Endodermal cell (in vitro differentiated cells): ENCODE results near the gene PNPLA8. TPM values are rescaled to one million over a fixed set of nuclear protein-coding genes. Genes with fewer than 3 reads are reported as not detected.
A peak's percentile ranks its signal among the peaks of the same experiment; 100 is the strongest.

Experiments
- DNase-seq: peaks from one replicate; pipeline ENCODE4 v3.0.0-alpha.2; 2017
- H3K27ac ChIP-seq: 2 replicates; pipeline ENCODE4 v1.5.1; 2013; ENCODE audit warnings: mild to moderate bottlenecking, low read depth, low read length, moderate library complexity
- H3K27me3 ChIP-seq: 2 replicates; pipeline ENCODE4 v1.6.1; 2013; ENCODE audit warnings: mild to moderate bottlenecking, low read length, moderate library complexity; ENCODE audit not compliant: insufficient read depth, control insufficient read depth, poor library complexity, severe bottlenecking
- H3K36me3 ChIP-seq: 2 replicates; pipeline ENCODE4 v1.7.0; 2013; ENCODE audit warnings: mild to moderate bottlenecking, low read length, moderate library complexity; ENCODE audit not compliant: control insufficient read depth, insufficient read depth
- H3K4me1 ChIP-seq: one replicate; pipeline ENCODE4 v1.7.0; 2013; ENCODE audit warnings: low read length; ENCODE audit not compliant: control insufficient read depth, insufficient read depth
- H3K4me3 ChIP-seq: 2 replicates; pipeline ENCODE4 v1.5.1; 2013; ENCODE audit warnings: mild to moderate bottlenecking, low read length, moderate library complexity
- H3K9ac ChIP-seq: 2 replicates; pipeline ENCODE4 v1.6.1; 2013; ENCODE audit warnings: mild to moderate bottlenecking, low read length, moderate library complexity; ENCODE audit not compliant: poor library complexity, severe bottlenecking; ENCODE audit errors: extremely low read depth
- H3K9me3 ChIP-seq: 2 replicates; pipeline ENCODE4 v1.6.1; 2013; ENCODE audit warnings: mild to moderate bottlenecking, low read length, moderate library complexity; ENCODE audit not compliant: control insufficient read depth
- H3K27ac Mint-ChIP-seq: 2 replicates; pipeline ENCODE4 v1.8.0; 2020; ENCODE audit warnings: mixed read lengths
- H3K27me3 Mint-ChIP-seq: 2 replicates; pipeline ENCODE4 v1.8.0; 2021; ENCODE audit warnings: mild to moderate bottlenecking, mixed read lengths; ENCODE audit not compliant: insufficient read depth
- H3K36me3 Mint-ChIP-seq: 2 replicates; pipeline ENCODE4 v1.8.0; 2020; ENCODE audit warnings: low read depth, mixed read lengths
- H3K4me1 Mint-ChIP-seq: 2 replicates; pipeline ENCODE4 v1.8.0; 2020; ENCODE audit warnings: mixed read lengths
- H3K4me3 Mint-ChIP-seq: 2 replicates; pipeline ENCODE4 v1.8.0; 2020; ENCODE audit warnings: mild to moderate bottlenecking, moderate library complexity, mixed read lengths
- H3K9me3 Mint-ChIP-seq: 2 replicates; pipeline ENCODE4 v1.8.0; 2020; ENCODE audit warnings: mild to moderate bottlenecking, mixed read lengths
- WGBS, 2 experiments: methylation state at CpG; one replicate each; pipeline versions ENCODE4 v1.1.5 to v1.1.7; 2013; ENCODE audit warnings: missing lambda C conversion rate in 2 of 2, mixed read lengths in 1 of 2; ENCODE audit not compliant: insufficient coverage in 1 of 2, insufficient read length in 1 of 2; 5-methylcytosine and 5-hydroxymethylcytosine counted together
- total RNA-seq, 2 donors: library from RNA; stranded (reverse); fragmentation: NEBNext Ultra II Directional in 1 of 2; extraction: Animal tissue kit (Norgen Biotek cat#: 25700) in 1 of 2; gene quantifications; 2 replicates in 1 of 2; 3 replicates in 1 of 2; pipeline ENCODE4 v1.2.1, GENCODE V29; 2021
- TF ChIP-seq, protein P1 (sequence below): fragments of 200-600 bp; sonication (generic); conservative IDR thresholded peaks from 2 replicates; pipeline ENCODE4 v1.5.0; 2021; ENCODE audit warnings: antibody characterized with exemption, mild to moderate bottlenecking

PNPLA8 gene
- total RNA-seq, 2 donors from 2014 or later, result 15.9 to 20.1 TPM

DNA sequence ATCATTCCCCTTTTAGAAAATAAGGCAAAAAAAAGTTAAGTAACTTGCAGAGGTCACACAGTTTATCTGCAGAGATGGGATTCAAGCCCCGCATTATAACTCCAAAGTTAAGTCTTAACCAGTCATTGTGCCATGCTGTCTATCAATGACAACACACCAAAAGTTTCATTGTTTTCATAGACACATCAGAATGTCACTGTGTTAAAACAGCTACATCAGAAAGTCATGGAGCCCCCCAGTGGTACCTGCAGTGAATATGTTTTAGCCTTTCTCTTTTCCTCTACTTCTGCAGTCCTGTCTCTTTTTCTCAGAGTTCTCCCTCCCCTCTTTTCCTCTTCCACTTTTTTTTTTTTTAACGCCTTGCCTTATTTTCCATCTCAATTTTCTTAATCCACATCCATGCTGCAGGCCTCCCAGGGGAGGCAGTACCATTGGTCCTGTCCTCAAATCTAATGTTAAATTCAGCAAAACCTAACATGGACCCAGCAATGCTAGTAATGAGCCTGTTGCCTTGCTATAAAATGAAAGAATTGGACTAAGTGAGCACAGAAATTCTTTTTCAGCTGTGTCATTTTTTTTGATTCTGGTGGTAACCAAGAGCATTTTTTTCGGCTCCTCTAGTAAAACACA is 65.9 kb downstream of the PNPLA8 start:
- Histone ChIP-seq H3K36me3 (no peaks in the 10 kb centered on the region), H3K4me3 (no peak overlapping the region), H3K4me1 (no peaks in the 10 kb centered on the region), H3K27me3 (peaks cover 21% of the 10 kb centered on the region), H3K27ac (no peak overlapping the region), H3K9me3 (no peaks in the 10 kb centered on the region), H3K9ac (no peak overlapping the region)
- Mint-ChIP-seq H3K27ac (no peak overlapping the region), H3K4me3 (no peak overlapping the region), H3K9me3 (no peaks in the 10 kb centered on the region), H3K36me3 (no peaks in the 10 kb centered on the region), H3K27me3 (peaks cover 34% of the 10 kb centered on the region), H3K4me1 (peaks cover 4% of the 10 kb centered on the region)
- DNase-seq, result no peak
- TF ChIP-seq, protein P1, sequence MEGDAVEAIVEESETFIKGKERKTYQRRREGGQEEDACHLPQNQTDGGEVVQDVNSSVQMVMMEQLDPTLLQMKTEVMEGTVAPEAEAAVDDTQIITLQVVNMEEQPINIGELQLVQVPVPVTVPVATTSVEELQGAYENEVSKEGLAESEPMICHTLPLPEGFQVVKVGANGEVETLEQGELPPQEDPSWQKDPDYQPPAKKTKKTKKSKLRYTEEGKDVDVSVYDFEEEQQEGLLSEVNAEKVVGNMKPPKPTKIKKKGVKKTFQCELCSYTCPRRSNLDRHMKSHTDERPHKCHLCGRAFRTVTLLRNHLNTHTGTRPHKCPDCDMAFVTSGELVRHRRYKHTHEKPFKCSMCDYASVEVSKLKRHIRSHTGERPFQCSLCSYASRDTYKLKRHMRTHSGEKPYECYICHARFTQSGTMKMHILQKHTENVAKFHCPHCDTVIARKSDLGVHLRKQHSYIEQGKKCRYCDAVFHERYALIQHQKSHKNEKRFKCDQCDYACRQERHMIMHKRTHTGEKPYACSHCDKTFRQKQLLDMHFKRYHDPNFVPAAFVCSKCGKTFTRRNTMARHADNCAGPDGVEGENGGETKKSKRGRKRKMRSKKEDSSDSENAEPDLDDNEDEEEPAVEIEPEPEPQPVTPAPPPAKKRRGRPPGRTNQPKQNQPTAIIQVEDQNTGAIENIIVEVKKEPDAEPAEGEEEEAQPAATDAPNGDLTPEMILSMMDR, result peak; percentile 76
- 53 to 67% methylated on average over 3 of the region's 3 CpGs for WGBS, 2 experiments

DNA sequence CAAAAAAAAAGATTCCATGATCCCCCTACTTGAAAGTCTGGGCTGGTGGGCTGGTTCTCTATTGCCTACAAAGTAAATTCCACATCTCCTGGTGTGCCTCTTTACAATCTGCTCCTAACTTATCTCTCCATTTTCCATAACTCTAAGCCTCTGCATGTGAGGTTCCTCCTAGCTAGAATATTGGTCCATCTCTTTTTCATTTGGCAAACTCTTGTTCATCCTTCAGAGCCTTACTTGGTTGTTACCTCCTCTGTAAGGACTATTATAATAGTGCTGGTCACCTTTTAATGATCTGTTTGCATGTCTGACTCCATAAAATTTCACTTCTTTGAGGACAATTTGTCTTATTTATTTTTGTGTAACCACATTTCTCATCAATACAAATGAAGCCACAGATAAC is 68.1 kb downstream of the PNPLA8 start:
- Mint-ChIP-seq H3K4me3 (no peak overlapping the region), H3K27me3 (peaks cover 53% of the 10 kb centered on the region), H3K9me3 (no peaks in the 10 kb centered on the region), H3K27ac (no peak overlapping the region), H3K4me1 (peaks cover 10% of the 10 kb centered on the region), H3K36me3 (no peaks in the 10 kb centered on the region)
- no peak overlapping the region for H3K27ac ChIP-seq
- H3K36me3 ChIP-seq, result no peaks in the 10 kb centered on the region
- H3K27me3 ChIP-seq, result peaks cover 38% of the 10 kb centered on the region
- H3K9ac ChIP-seq, result no peak overlapping the region
- no peak for DNase-seq
- H3K4me1 ChIP-seq, result no peaks in the 10 kb centered on the region
- TF ChIP-seq, protein P1, result no peak
- H3K9me3 ChIP-seq, result no peaks in the 10 kb centered on the region
- no peak overlapping the region for H3K4me3 ChIP-seq

DNA sequence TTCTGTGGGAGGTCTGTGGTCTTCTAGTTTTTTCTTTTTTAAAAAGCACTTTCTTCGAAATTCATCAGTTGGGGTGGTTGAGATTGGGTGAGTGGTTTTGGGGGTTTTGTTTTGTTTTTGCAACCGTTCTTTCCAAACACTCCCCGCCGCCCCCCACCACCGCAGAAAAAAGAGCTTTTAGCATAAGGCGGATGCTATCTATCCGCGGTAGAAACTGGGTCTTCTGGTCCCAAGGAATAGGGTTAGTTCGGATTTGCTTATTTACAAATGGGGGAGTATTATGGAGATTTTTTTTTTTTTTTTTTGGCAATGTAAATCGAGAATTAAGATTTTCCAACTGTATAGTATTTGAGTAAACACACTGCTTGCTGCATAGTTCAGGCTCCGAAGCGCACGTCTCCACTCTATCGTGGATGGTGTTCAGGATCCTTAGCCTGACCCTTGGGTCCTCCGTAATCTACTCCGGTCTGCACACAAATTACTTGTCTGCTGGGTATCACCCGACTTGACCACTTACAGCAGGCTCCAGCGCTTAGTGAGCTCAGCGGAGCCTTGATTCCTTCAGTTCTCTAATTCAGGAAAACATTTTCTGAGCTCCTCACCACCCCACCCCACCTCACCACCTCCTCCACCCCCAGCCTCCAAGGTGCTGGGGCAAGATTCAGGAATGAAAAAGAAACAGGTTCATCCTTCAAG is 68.9 kb downstream of the PNPLA8 start:
- Histone ChIP-seq H3K27ac (no peak overlapping the region), H3K36me3 (no peaks in the 10 kb centered on the region), H3K9me3 (no peaks in the 10 kb centered on the region), H3K9ac (no peak overlapping the region), H3K4me1 (no peaks in the 10 kb centered on the region), H3K4me3 (peak overlapping the region; percentile 82), H3K27me3 (peaks cover 38% of the 10 kb centered on the region)
- 22 to 37% methylated on average over 11 to 18 of the region's 19 CpGs for WGBS, 2 experiments
- Mint-ChIP-seq H3K36me3 (no peaks in the 10 kb centered on the region), H3K27ac (no peak overlapping the region), H3K27me3 (peaks cover 61% of the 10 kb centered on the region), H3K4me3 (peak overlapping the region; percentile 72), H3K9me3 (no peaks in the 10 kb centered on the region), H3K4me1 (peaks cover 10% of the 10 kb centered on the region)
- DNase-seq, result peak; percentile 62
- TF ChIP-seq, protein P1, result no peak
